Body of pancreas (tissue), 4 donors: Measurements from ENCODE around the gene TFCP2L1. TPM values are rescaled to one million over a fixed set of nuclear protein-coding genes. Genes with fewer than 3 reads are reported as not detected.

Experiments used
- ATAC-seq: fragments of 150-250 bp; one replicate; pipeline ENCODE4 v1.9.1; 2016
- DNase-seq, 4 donors: peaks; one replicate each; pipeline ENCODE4 v3.0.0-alpha.2; 2019
- H3K27ac ChIP-seq, 4 donors: fragments of 200-600 bp; sonication (generic); 1 replicate in 3 of 4; 2 replicates in 1 of 4; pipeline versions ENCODE4 v1.5.1 to v1.6.1; 2016 to 2019; ENCODE audit warnings: mild to moderate bottlenecking in 1 of 4, mixed read lengths in 1 of 4, moderate library complexity in 1 of 4
- H3K27me3 ChIP-seq, 2 donors: fragments of 200-600 bp; sonication (generic); one replicate each; pipeline ENCODE4 v1.6.0; 2016; ENCODE audit warnings: mild to moderate bottlenecking in 1 of 2
- H3K36me3 ChIP-seq, 2 donors: fragments of 200-600 bp; sonication (generic); replicated peaks in 1 of 2; 2 replicates each; pipeline ENCODE4 v1.5.1; 2016; ENCODE audit warnings: low read depth in 2 of 2; ENCODE audit not compliant: insufficient read depth in 1 of 2
- H3K4me1 ChIP-seq: fragments of 200-600 bp; sonication (generic); one replicate; pipeline ENCODE4 v1.6.0; 2016
- H3K4me3 ChIP-seq, 2 donors: fragments of 200-600 bp; sonication (generic); 1 replicate in 1 of 2; 2 replicates in 1 of 2; pipeline ENCODE4 v1.5.1; 2016 to 2019
- H3K9me3 ChIP-seq, 3 donors: fragments of 200-600 bp; sonication (generic); 1 replicate in 2 of 3; 2 replicates in 1 of 3; pipeline ENCODE4 v1.5.1; 2016
- CTCF ChIP-seq, 7 experiments: fragments of 450-650 bp in 4 of 7; fragments of 200-600 bp in 3 of 7; sonication (generic) in 3 of 7; IDR thresholded peaks; one replicate each; pipeline ENCODE4 v1.5.1; 2016 to 2019; ENCODE audit warnings: antibody characterized with exemption in 7 of 7
- POLR2A ChIP-seq, 3 donors: fragments of 450-650 bp; IDR thresholded peaks; one replicate each; pipeline ENCODE4 v1.6.1; 2016; ENCODE audit warnings: antibody characterized with exemption in 3 of 3, mild to moderate bottlenecking in 2 of 3
- WGBS, 2 donors: methylation state at CpG; one replicate each; pipeline ENCODE4 v1.1.5; 2017; 5-methylcytosine and 5-hydroxymethylcytosine counted together
- intact Hi-C: fragments of 100-400 bp; cut with DNase I; formaldehyde crosslinking; loops from one replicate; pipeline ENCODE4 v1.15.1; 2023
- total RNA-seq, 2 donors: library from RNA; depleted of rRNA; stranded (reverse); fragments of >200 nt; gene quantifications; one replicate each; pipeline ENCODE4 v1.1.0, GENCODE V29; 2016

The TFCP2L1 gene
- total RNA-seq, 2 donors from 2014 or later = 4.6 to 8.3 TPM

DNA sequence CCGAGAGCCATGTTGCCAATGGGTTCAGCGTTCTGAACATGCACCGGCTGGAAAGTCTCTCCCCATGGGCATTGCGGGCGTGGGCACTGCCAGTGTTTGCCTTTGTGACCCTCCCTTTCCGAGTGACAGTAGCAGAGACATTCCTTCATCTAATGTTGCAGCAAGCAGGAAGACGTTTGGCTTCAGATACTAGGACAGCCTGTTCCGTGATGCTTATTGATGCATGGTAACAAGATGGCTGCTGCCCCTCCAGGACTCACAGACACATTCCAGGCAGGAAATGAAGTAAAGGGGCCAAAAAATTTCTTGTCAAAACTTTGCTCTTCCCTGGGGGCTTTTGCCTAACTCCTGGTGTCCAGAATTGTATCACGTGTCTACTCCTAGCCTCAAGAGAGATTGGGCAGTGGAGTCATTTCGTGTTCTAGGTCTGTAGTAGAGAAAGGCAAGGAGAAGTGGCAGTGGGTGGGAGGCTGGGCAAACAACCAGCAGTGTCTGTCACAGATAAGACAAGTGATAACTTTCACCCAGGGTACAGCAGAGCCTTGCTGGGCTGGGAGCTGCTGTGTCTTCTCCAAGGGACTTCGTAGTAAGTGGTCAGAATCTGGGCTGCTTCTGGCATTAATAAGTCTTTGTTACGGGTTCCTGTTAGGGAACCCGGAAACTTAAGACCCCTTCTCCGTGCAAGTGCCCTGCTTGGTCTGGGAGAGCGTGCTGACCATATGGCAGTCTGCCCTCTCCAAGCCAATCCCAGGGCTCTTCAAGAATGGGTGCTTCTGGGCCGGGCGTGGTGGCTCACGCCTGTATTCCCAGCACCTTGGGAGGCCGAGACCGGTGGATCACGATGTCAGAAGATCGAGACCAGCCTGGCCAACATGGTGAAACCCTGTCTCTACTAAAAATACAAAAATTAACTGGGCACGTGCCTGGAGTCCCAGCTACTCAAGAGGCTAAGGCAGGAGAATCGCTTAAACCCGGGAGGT, 93.5 kb downstream of the TFCP2L1 start:
- ATAC-seq = no peak
- DNase-seq = no peak

GRCh38 chr2:121189661-121190381, 95.2 kb downstream of the TFCP2L1 start:
- Histone ChIP-seq H3K27ac (no peak overlapping the region), H3K4me1 (peaks cover 13% of the 10 kb centered on the region), H3K9me3 (no peaks in the 10 kb centered on the region), H3K36me3 (no peaks in the 10 kb centered on the region), H3K27me3 (no peaks in the 10 kb centered on the region), H3K4me3 (no peak overlapping the region)
- ATAC-seq (no peak), DNase-seq (no peak)
- 60 to 78% methylated on average over 5 to 7 of the region's 7 CpGs for WGBS, 2 donors
- intact Hi-C loops = no loop called here
- TF ChIP-seq CTCF (IDR thresholded peaks at IDR 0.05) (no peak), POLR2A (IDR thresholded peaks at IDR 0.05) (no peak)

More for the DNA sequence above, 93.5 kb downstream of the TFCP2L1 start:
- intact Hi-C loops = no loop called here
- no peak overlapping the region for H3K4me3 ChIP-seq
- H3K4me1 ChIP-seq = no peaks in the 10 kb centered on the region
- no peak overlapping the region for H3K27ac ChIP-seq
- no peaks in the 10 kb centered on the region for H3K36me3 ChIP-seq
- no peak for TF ChIP-seq CTCF (IDR thresholded peaks at IDR 0.05)
- TF ChIP-seq POLR2A (IDR thresholded peaks at IDR 0.05) = no peak
- no peaks in the 10 kb centered on the region for H3K27me3 ChIP-seq
- no peaks in the 10 kb centered on the region for H3K9me3 ChIP-seq
- WGBS, 2 donors = 77 to 80% methylated on average over 13 to 25 of the region's 25 CpGs

DNA sequence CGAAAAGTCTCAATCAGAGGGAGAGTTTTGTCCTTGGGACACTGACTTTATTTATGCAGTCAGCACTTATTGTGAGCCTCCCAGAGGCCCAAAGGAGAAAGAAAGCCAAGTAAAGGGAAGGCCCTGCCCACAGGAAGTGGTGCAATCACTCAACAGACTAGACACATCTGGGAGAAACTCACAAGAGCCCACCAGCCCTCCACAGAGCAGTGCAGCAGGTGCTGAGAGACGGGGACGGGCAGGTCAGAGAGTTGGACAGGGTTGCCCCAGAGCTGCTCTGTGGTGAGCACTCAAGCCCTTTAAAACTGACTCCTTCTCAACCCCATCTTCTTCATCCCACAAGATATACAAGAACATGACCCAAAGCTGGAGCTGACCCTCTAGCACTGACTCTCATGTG, 96.0 kb downstream of the TFCP2L1 start:
- Histone ChIP-seq H3K36me3 (no peaks in the 10 kb centered on the region), H3K4me3 (no peak overlapping the region), H3K27ac (no peak overlapping the region), H3K9me3 (no peaks in the 10 kb centered on the region), H3K27me3 (no peaks in the 10 kb centered on the region), H3K4me1 (peaks cover 14% of the 10 kb centered on the region)
- no peak for TF ChIP-seq CTCF (IDR thresholded peaks at IDR 0.05)
- no peak for TF ChIP-seq POLR2A (IDR thresholded peaks at IDR 0.05)
- DNase-seq = no peak
- ATAC-seq = no peak
- intact Hi-C loops = no loop called here
- 77 to 91% methylated on average over 2 to 3 of the region's 3 CpGs for WGBS, 2 donors

- Histone ChIP-seq H3K9me3 (no peaks in the 10 kb centered on the region), H3K4me3 (no peak overlapping the region), H3K27ac (no peak overlapping the region), H3K27me3 (no peaks in the 10 kb centered on the region), H3K4me1 (peaks cover 14% of the 10 kb centered on the region), H3K36me3 (no peaks in the 10 kb centered on the region)
- TF ChIP-seq CTCF (IDR thresholded peaks at IDR 0.05) = no peak
- no peak for TF ChIP-seq POLR2A (IDR thresholded peaks at IDR 0.05)
- 49 to 66% methylated on average over 5 to 6 of the region's 6 CpGs for WGBS, 2 donors
- intact Hi-C loops = no loop called here
- ATAC-seq = no peak
- DNase-seq = no peak
Measured at GRCh38 chr2:121187982-121188411, 97.0 kb downstream of the TFCP2L1 start.
